GM12878 (cell line): Measurements from ENCODE around the gene FBXL15. TPM values are rescaled to one million over a fixed set of nuclear protein-coding genes. Genes with fewer than 3 reads are reported as not detected.

Experiments
- ATAC-seq: fragments of 200-7000 bp; cut with Tn5 transposase; 3 replicates; pipeline ENCODE4 v1.9.1; 2020; ENCODE audit warnings: mild to moderate bottlenecking, moderate library complexity
- BruUV-seq: library from RNA; stranded (reverse); fragments of 400-500 nt; replicated peaks from 2 replicates; lab custom pipeline; 2021; lab: Mats Ljungman, UMichigan
- CTCF ChIA-PET: fragments of 300-600 bp; sonication (Branson Sonifier 250); formaldehyde crosslinking; extraction: SDS; loops from one replicate; lab custom pipeline; 2021; ENCODE audit warnings: inconsistent platforms; lab: Yijun Ruan, JAX
- POLR2A ChIA-PET: fragments of 350-600 bp; formaldehyde crosslinking; extraction: SDS; loops from one replicate; lab custom pipeline; 2021; ENCODE audit warnings: inconsistent platforms; lab: Charles Lee
- RAD21 ChIA-PET: fragments of 300-600 bp; sonication (Branson Sonifier 250); formaldehyde crosslinking; loops from one replicate; lab custom pipeline; 2023; ENCODE audit warnings: antibody characterized with exemption; ENCODE audit not compliant: unreplicated experiment; lab: Charles Lee
- SMC1A ChIA-PET: fragments of 300-600 bp; sonication (Branson Sonifier 250); formaldehyde crosslinking; loops from one replicate; lab custom pipeline; 2023; ENCODE audit not compliant: unreplicated experiment, uncharacterized antibody; lab: Charles Lee
- DNase-seq: peaks from one replicate; pipeline ENCODE4 v3.0.0-alpha.2; 2011; ENCODE audit warnings: low read depth, low spot score
- FAIRE-seq: peaks from 3 replicates; lab custom pipeline; 2011; peaks lifted over from hg19 to GRCh38; lab: Jason Lieb, UNC
- H2AFZ ChIP-seq: 2 replicates; pipeline ENCODE4 v1.6.0; 2011; ENCODE audit warnings: low read depth, low read length, control low read depth; ENCODE audit not compliant: control insufficient read depth
- H3K27ac ChIP-seq: 2 replicates; pipeline ENCODE4 v1.5.1; 2011; ENCODE audit warnings: control low read depth; ENCODE audit not compliant: control insufficient read depth, insufficient read depth
- H3K27me3 ChIP-seq, 2 experiments: replicated peaks in 1 of 2; 2 replicates each; pipeline versions ENCODE4 v1.6.0 to v1.6.1; 2011; ENCODE audit warnings: low read length in 1 of 2; ENCODE audit not compliant: control insufficient read depth in 2 of 2, insufficient read depth in 2 of 2
- H3K36me3 ChIP-seq, 2 experiments: 2 replicates each; pipeline ENCODE4 v1.5.1; 2011; ENCODE audit warnings: low read length in 1 of 2; ENCODE audit not compliant: control insufficient read depth in 2 of 2, insufficient read depth in 2 of 2
- H3K4me1 ChIP-seq: 2 replicates; pipeline ENCODE4 v1.6.1; 2011; ENCODE audit warnings: mild to moderate bottlenecking, low read length, moderate library complexity, mixed read lengths; ENCODE audit not compliant: control insufficient read depth, insufficient read depth
- H3K4me2 ChIP-seq: 2 replicates; pipeline ENCODE4 v1.6.0; 2011; ENCODE audit warnings: control low read depth; ENCODE audit not compliant: control insufficient read depth, insufficient read depth
- H3K4me3 ChIP-seq: fragments of 200-600 bp; sonication (generic); 2 replicates; pipeline ENCODE4 v1.5.1; 2016
- H3K79me2 ChIP-seq: 2 replicates; pipeline ENCODE4 v1.6.0; 2011; ENCODE audit warnings: low read length; ENCODE audit not compliant: control insufficient read depth, insufficient read depth
- H3K9ac ChIP-seq: 2 replicates; pipeline ENCODE4 v1.8.0; 2011; ENCODE audit warnings: low read length, control low read depth, mixed read lengths; ENCODE audit not compliant: control insufficient read depth, insufficient read depth
- H3K9me3 ChIP-seq: replicated peaks from 3 replicates; pipeline ENCODE4 v1.5.1; 2011; ENCODE audit warnings: mild to moderate bottlenecking, low read length; ENCODE audit not compliant: control insufficient read depth, insufficient read depth
- H4K20me1 ChIP-seq: 2 replicates; pipeline ENCODE4 v1.6.0; 2011; ENCODE audit not compliant: control insufficient read depth, insufficient read depth
- LARP7 ChIP-seq: fragments of 450-650 bp; IDR thresholded peaks from 2 replicates; pipeline ENCODE4 v1.6.1; 2017; ENCODE audit warnings: mild to moderate bottlenecking
- POLR2AphosphoS5 ChIP-seq: IDR thresholded peaks from 2 replicates; pipeline ENCODE4 v1.6.1; 2011; ENCODE audit warnings: mild to moderate bottlenecking, low read length, inconsistent platforms
- WGBS: methylation state at CpG from one replicate; pipeline ENCODE4 v1.1.6; 2016; ENCODE audit warnings: low lambda C conversion rate; ENCODE audit not compliant: insufficient replicate concordance, insufficient coverage; ENCODE audit errors: missing lambda C conversion rate; 5-methylcytosine and 5-hydroxymethylcytosine counted together
- in situ Hi-C: fragments of 300-500 bp; cut with MboI; formaldehyde crosslinking; loops from 9 replicates; pipeline ENCODE4 v1.14.3; 2018; ENCODE audit warnings: mixed read lengths
- intact Hi-C: fragments of 100-400 bp; cut with micrococcal nuclease; formaldehyde crosslinking; loops from one replicate; pipeline ENCODE4 v1.14.2; 2022; ENCODE audit not compliant: unreplicated experiment
- polyA plus RNA-seq, 11 experiments: library from polyadenylated mRNA; depleted of rRNA in 4 of 11; unstranded in 6 of 11; stranded (reverse) in 5 of 11; fragments of >200 nt; fragmentation: Nextera tagmentation in 4 of 11; fragmentation: Illumina TruSeq in 1 of 11; extraction: Ambion mirVana in 4 of 11; extraction: Trizol in 1 of 11; gene quantifications; 1 replicate in 1 of 11; 2 replicates in 10 of 11; pipeline versions ENCODE4 v1.2.1 to v1.2.3, GENCODE V29; 2011 to 2016; ENCODE audit warnings: inconsistent platforms in 2 of 11, missing spikeins in 2 of 11, low read depth in 1 of 11
- total RNA-seq, 4 experiments: library from RNA; depleted of rRNA in 3 of 4; stranded (reverse); fragments of >200 nt in 3 of 4; fragmentation: Illumina TruSeq in 1 of 4; extraction: Trizol in 1 of 4; gene quantifications; 2 replicates each; pipeline versions ENCODE4 v1.2.1 to v1.2.3, GENCODE V29; 2013 to 2021

The FBXL15 gene
- total and polyA plus RNA-seq, 10 of the 15 experiments (the other 5 are each of a cell fraction or from before 2014, with no cell fraction given) = 0.13 to 21.3 (median 7.9) TPM

DNA sequence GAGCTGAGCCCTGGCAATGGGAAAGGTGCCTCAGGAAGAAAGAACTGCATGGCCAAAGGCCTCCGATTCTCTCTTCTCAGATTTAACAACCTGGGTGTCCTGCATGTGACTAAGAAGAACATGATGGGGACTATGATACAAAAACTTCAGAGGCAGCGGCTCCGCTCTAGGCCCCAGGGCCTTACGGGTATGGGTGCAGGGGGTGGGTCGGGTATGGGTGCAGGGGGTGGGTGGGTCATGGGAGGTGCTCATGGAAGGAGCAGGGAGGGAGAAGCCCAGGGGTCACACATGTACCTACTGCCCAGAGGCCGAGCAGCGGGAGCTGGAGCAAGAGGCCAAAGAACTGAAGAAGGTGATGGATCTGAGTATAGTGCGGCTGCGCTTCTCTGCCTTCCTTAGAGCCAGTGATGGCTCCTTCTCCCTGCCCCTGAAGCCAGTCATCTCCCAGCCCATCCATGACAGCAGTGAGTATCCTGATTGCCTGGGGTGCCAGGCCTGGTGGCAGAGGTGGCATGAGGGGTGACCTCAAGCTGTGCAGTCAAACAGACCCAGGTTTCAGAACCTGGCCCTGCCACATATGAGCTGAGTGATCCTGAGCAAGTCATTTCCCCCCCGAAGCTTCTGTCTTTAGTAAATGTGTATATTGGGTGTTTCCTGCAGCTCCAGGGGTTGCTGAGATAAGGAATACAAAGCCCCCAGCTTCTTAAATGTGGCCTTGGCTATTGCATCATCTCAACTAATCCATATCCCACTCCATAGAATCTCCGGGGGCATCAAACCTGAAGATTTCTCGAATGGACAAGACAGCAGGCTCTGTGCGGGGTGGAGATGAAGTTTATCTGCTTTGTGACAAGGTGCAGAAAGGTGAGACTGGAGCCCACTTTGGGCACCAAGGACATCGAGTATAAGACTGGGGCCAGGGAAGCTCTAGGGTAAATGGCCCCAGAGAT lies 23.1 kb upstream of the FBXL15 start:
- in situ Hi-C loops = no loop called here
- H3K36me3 ChIP-seq = peaks cover 17 to 40% of the 10 kb centered on the region in 2 experiments

More for the DNA sequence above, 23.1 kb upstream of the FBXL15 start:
- peak overlapping the region; percentile 100 for H3K4me3 ChIP-seq
- POLR2A ChIA-PET = interaction anchor here (0.5 to 6.1 kb wide), 8 partner anchors 13 to 187 kb away, joined by 3 to 42 read pairs (median 4); partner anchors contain the start of genes CUEDC2 and FBXL15
- WGBS = 68% methylated on average over 10 of the region's 14 CpGs
- H4K20me1 ChIP-seq = peaks cover 3% of the 10 kb centered on the region; the same call in 1 of the 2 replicates
- peaks cover 57% of the 10 kb centered on the region for H3K79me2 ChIP-seq
- CTCF ChIA-PET = interaction anchor here (0.5 to 12.1 kb wide), 12 partner anchors 10 to 228 kb away, joined by 3 to 90 read pairs (median 5); partner anchors contain the start of genes CUEDC2 and FBXL15
- no peak overlapping the region for H2AFZ ChIP-seq
- peaks cover 25% of the 10 kb centered on the region for H3K4me1 ChIP-seq
- H3K9ac ChIP-seq = peak overlapping the region; percentile 99
- intact Hi-C loops = loop anchor here (2.0 to 10.0 kb wide), 2 partner anchors 167 to 247 kb away; partner anchors contain the start of gene TRIM8
- SMC1A ChIA-PET = interaction anchor here (1.0 to 3.5 kb wide), 5 partner anchors 12 to 167 kb away, joined by 3 to 15 read pairs (median 5); no protein-coding TSS in a partner anchor
- no peak for FAIRE-seq
- DNase-seq = no peak
- no peak for ATAC-seq
- no peaks in the 10 kb centered on the region; the same call in 2 of the 3 replicates for H3K9me3 ChIP-seq
- BruUV-seq = TSS peak; percentile 56
- RAD21 ChIA-PET = interaction anchor here (1.3 to 5.8 kb wide), 7 partner anchors 10 to 186 kb away, joined by 3 to 33 read pairs (median 5); partner anchors contain the start of gene FBXL15
- TF ChIP-seq LARP7 (no peak), POLR2AphosphoS5 (peak; percentile 3; the same call in 1 of the 2 replicates)
- H3K4me2 ChIP-seq = peak overlapping the region; percentile 96
- peak overlapping the region; percentile 93 for H3K27ac ChIP-seq
- no peaks in the 10 kb centered on the region for H3K27me3 ChIP-seq
